Diencephalon (tissue), 1 donor: Measurements from ENCODE around the gene ENO4. TPM values are rescaled to one million over a fixed set of nuclear protein-coding genes. Genes with fewer than 3 reads are reported as not detected.

Experiments
- total RNA-seq: library from RNA; depleted of rRNA; stranded (reverse); fragments of >200 nt; gene quantifications from one replicate; pipeline ENCODE4 v1.2.3, GENCODE V29; 2014

Gene ENO4, protein sequence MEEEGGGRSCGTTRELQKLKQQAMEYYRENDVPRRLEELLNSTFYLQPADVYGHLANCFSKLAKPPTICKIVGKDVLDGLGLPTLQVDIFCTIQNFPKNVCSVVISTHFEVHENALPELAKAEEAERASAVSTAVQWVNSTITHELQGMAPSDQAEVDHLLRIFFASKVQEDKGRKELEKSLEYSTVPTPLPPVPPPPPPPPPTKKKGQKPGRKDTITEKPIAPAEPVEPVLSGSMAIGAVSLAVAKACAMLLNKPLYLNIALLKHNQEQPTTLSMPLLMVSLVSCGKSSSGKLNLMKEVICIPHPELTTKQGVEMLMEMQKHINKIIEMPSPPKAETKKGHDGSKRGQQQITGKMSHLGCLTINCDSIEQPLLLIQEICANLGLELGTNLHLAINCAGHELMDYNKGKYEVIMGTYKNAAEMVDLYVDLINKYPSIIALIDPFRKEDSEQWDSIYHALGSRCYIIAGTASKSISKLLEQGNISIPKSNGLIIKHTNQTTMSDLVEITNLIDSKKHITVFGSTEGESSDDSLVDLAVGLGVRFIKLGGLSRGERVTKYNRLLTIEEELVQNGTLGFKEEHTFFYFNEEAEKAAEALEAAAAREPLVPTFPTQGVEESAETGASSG
- total RNA-seq: 3.9 TPM

DNA sequence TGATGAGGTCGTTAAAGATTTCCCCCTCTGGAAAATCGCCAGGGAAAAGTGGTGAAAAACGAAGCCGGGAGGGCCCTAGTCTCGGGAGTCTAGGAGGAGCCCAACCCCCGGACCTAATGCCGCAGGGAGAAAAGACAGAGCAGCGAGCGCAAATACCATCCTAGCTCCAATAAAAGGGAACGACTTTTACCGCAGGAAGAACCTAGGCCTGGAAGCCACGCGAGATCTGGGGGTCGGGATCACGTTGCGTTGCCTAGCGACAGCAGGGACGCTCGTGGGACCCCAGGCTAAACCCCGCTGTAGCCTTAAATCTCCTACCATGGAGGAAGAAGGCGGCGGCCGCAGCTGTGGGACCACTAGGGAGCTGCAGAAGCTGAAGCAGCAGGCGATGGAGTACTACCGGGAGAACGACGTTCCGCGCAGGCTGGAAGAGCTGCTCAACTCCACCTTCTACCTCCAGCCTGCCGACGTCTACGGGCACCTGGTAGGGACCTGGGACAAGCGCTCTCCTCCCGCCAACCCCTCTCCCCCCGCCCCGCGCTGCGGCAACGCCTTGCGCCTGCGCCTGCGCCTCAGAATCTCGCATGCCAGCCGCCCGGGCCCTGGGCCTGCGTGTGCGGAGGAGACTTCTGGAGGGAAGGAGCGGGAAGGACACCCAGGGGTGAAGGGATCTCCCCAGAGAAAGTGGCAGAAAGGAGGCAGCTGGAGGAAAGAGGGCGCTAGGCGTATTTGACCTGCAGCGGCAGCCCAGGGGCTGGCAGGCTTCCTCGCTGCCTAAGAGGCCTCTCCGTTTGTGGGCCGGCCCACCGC lies at the start of gene ENO4:
Gene ENO4, plus strand, starts transcription at position 252 of the 810 bp plus-strand sequence. Its CDS starts 68 bp downstream, at position 320.

Other genes with a start within 250 kb of the ENO4 start
- not detected for gene PNLIPRP2, start 228.5 kb upstream of the ENO4 start, total RNA-seq
- gene HSPA12A, start 106.9 kb upstream of the ENO4 start, total RNA-seq: 41.1 TPM
- 52.6 TPM for gene SHTN1, start 155.7 kb downstream of the ENO4 start, total RNA-seq